Hippocampal formation (tissue), 2 donors: ENCODE measurements around the gene ANO9.

Experiments
- DNase-seq, 2 donors: peaks; one replicate each; lab custom pipeline; 2025; lab: John Stamatoyannopoulos, UW

Gene ANO9

DNA sequence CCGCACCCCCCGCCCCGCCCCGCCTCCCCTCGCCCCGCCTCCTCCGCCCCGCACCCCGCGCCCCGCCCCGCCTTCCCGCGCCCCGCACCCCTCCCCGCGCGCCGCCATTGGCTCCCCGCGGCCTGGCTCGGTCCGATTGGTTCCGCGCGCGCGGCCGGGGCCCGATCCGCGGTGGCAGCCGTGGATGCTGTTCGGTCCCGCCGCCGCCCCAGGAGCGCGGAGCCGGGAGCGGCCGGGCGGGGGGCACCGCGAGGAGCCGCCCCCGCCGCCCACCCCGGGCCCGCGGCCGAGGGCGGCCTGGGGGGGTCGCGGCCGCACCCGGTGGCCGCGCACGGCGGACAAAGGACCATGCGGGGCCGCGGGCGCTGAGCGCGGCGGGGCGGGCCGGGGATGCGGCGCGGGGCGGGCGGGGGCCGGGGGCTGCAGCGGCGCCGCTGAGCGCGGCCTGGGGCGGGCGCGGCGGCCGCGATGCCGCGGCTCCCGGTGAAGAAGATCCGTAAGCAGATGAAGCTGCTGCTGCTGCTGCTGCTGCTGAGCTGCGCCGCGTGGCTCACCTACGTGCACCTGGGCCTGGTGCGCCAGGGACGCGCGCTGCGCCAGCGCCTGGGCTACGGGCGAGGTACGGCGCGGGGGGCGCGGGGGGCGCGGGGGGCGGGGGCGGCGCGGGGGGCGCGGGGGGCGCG, 72.3 kb downstream of the ANO9 start, which contains the start of gene B4GALNT4:
TSS of gene B4GALNT4 (plus strand) at position 164 of the 683 bp plus-strand sequence. CDS start at position 469, 305 bp downstream.
- DNase-seq, result peak; percentile 49 to 62

DNA sequence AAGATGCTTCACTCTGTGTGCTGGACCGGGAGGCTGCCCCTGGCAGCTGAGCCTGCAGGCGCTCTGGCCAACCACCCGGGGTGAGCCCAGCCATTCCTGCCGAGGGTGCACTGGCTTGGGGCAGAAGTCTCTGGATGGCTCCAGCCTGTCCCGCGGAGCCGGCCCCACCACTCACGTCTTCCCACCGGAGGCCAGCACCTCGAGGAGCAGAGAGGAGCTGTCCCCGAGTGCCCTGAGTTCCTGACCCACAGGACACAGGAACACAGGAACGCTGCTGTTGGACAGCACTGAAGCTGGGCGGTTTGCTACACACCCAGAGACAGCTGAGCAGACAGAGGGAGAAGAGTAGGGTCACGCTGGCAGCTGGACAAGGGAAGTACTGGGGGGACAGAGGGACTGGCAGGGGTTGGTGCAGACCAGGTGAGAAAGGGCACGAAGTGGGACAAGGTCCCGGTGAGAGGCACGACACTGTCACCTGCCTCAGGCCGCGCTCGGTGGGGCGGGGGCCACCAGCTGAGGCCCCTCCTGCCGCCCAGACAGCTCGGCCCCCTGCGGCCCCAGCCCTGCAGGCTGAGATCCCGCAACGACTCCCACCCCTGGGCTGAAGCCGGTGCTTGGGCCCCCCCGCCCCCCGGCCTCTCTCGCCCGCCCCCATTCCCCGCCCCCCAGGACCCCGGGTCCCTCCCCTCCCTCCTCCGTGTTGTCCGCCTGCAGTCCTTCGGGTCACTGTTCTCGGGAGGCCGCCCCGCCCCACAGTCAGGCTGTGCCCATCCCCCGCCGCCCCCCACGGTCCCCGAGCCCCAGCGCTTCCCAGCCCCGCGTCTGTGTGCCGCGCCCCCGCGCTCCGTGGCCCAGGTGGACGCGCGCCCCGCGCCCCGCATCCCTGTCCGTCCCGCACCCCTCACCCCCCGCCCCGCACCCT, 73.1 kb downstream of the ANO9 start:
- DNase-seq, result no peak

DNA sequence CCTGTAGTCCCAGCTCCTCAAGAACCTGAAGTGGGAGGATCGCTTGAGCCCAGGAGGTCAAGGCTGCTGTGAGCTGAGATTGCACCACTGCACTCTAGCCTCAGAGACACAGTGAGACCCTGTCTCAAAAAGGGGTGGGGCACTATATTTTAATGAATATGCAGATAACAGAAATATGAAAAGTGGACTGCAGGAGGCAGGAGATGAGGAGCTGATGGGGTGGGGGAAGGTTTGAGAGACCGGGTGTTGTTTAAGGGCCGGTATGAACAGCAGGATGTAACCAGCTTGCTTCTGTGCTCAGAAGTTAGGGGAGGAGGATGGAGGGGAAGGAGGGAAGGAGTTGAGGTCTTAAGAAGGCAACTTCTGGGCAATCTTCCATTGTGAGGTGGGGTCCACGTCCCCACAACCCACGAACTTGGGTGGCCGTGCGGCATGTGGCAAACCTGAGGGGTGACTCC, 73.8 kb downstream of the ANO9 start:
- DNase-seq, result no peak
